Peyer's patch (tissue), 4 donors: ENCODE data around the gene FGF1.

Experiments
- POLR2A ChIP-seq, 2 donors: fragments of 450-650 bp; IDR thresholded peaks; one replicate each; pipeline ENCODE4 v1.5.1; 2017; ENCODE audit warnings: antibody characterized with exemption in 2 of 2, mild to moderate bottlenecking in 2 of 2, moderate library complexity in 2 of 2
- TF ChIP-seq, protein P1 (sequence below), 6 experiments: fragments of 450-650 bp in 4 of 6; fragments of 200-600 bp in 2 of 6; sonication (generic) in 1 of 6; IDR thresholded peaks; one replicate each; pipeline ENCODE4 v1.5.1; 2017 to 2019; ENCODE audit warnings: antibody characterized with exemption in 6 of 6, mild to moderate bottlenecking in 3 of 6, moderate library complexity in 1 of 6

DNA sequence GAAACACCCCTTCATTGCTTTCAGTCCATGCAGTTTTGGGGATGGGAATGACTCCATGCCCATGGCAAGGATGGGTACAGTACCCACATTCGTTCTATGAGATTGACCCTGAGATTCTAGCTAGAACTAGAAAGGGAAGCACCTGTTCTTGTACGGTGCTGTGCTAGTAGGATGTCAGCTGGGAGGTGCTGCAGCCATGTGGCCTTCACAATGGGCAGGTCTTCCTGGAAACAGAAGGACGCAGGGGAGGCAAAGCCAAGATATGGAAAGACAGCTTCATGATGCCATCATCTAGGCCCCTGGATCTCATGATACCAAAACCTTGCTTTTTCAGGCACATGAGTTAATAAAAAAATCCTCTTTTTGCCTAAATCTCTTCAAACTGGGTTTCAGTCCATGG lies 10.5 kb upstream of the FGF1 start:
- TF ChIP-seq POLR2A (IDR thresholded peaks at IDR 0.05), result no peak
- TF ChIP-seq, protein P1, sequence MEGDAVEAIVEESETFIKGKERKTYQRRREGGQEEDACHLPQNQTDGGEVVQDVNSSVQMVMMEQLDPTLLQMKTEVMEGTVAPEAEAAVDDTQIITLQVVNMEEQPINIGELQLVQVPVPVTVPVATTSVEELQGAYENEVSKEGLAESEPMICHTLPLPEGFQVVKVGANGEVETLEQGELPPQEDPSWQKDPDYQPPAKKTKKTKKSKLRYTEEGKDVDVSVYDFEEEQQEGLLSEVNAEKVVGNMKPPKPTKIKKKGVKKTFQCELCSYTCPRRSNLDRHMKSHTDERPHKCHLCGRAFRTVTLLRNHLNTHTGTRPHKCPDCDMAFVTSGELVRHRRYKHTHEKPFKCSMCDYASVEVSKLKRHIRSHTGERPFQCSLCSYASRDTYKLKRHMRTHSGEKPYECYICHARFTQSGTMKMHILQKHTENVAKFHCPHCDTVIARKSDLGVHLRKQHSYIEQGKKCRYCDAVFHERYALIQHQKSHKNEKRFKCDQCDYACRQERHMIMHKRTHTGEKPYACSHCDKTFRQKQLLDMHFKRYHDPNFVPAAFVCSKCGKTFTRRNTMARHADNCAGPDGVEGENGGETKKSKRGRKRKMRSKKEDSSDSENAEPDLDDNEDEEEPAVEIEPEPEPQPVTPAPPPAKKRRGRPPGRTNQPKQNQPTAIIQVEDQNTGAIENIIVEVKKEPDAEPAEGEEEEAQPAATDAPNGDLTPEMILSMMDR (IDR thresholded peaks at IDR 0.05), result no peak
